Upper lobe of left lung (tissue), 6 donors: ENCODE results near the gene C2orf81. TPM values are rescaled to one million over a fixed set of nuclear protein-coding genes. Genes with fewer than 3 reads are reported as not detected.
"Not testable (repeated sequence)": the region's sequence is repeated elsewhere in the genome, so short reads cannot be mapped to it uniquely, and the experiment has no call there.

Experiments used
- ATAC-seq, 2 donors: fragments of 200-7000 bp; cut with Tn5 transposase; one replicate each; pipeline ENCODE4 v1.9.1; 2022; ENCODE audit warnings: mild to moderate bottlenecking in 2 of 2, moderate library complexity in 2 of 2; ENCODE audit not compliant: low FRiP score in 2 of 2
- DNase-seq, 2 donors: peaks; one replicate each; pipeline ENCODE4 v3.0.0-alpha.2; 2019 to 2020
- H3K27ac ChIP-seq, 4 donors: fragments of 200-600 bp; sonication (generic); one replicate each; pipeline ENCODE4 v1.5.1; 2016 to 2019
- H3K27me3 ChIP-seq, 4 donors: fragments of 200-600 bp; sonication (generic); one replicate each; pipeline ENCODE4 v1.5.1; 2017 to 2019
- H3K36me3 ChIP-seq, 4 donors: fragments of 200-600 bp; sonication (generic); one replicate each; pipeline ENCODE4 v1.5.1; 2016 to 2019
- H3K4me1 ChIP-seq, 4 donors: fragments of 200-600 bp; sonication (generic); one replicate each; pipeline ENCODE4 v1.5.1; 2018 to 2019
- H3K4me3 ChIP-seq, 4 donors: fragments of 200-600 bp; sonication (generic); one replicate each; pipeline ENCODE4 v1.5.1; 2017 to 2019; ENCODE audit warnings: mild to moderate bottlenecking in 2 of 4, moderate library complexity in 1 of 4
- H3K9me3 ChIP-seq, 4 donors: fragments of 200-600 bp; sonication (generic); one replicate each; pipeline ENCODE4 v1.5.1; 2018 to 2019
- EP300 ChIP-seq, 4 donors: sonication (generic); formaldehyde crosslinking; IDR thresholded peaks; one replicate each; pipeline ENCODE4 v1.5.1; 2017; ENCODE audit warnings: antibody characterized with exemption in 4 of 4, control low read depth in 2 of 4
- POLR2A ChIP-seq, 4 donors: fragments of 450-650 bp; IDR thresholded peaks; one replicate each; pipeline ENCODE4 v1.5.1; 2016 to 2017; ENCODE audit warnings: antibody characterized with exemption in 4 of 4, mild to moderate bottlenecking in 2 of 4
- POLR2AphosphoS5 ChIP-seq, 2 donors: sonication (generic); formaldehyde crosslinking; IDR thresholded peaks; one replicate each; pipeline ENCODE4 v1.5.1; 2017; ENCODE audit warnings: antibody characterized with exemption in 2 of 2
- WGBS, 2 donors: methylation state at CpG; one replicate each; pipeline ENCODE4 v1.1.5; 2017 to 2018; 5-methylcytosine and 5-hydroxymethylcytosine counted together
- total RNA-seq, 6 donors: library from RNA; depleted of rRNA in 4 of 6; stranded (reverse); fragments of >200 nt in 4 of 6; gene quantifications; one replicate each; pipeline versions ENCODE4 v1.1.0 to v1.2.1, GENCODE V29; 2016 to 2021
- TF ChIP-seq, protein P1 (sequence below), 6 experiments: fragments of 450-650 bp in 4 of 6; fragments of 200-600 bp in 2 of 6; sonication (generic) in 2 of 6; IDR thresholded peaks; one replicate each; pipeline ENCODE4 v1.5.1; 2016 to 2019; ENCODE audit warnings: antibody characterized with exemption in 6 of 6
- donor health status: DM: no; HTN: no; CAD: no; lungs with moderate emphysema.
- donor health status: DM: no; HTN: yes; CAD: no; lungs with severe emphysema.

Gene C2orf81
- total RNA-seq, 6 donors from 2014 or later, result 2.6 to 12.3 (median 5.7) TPM

GRCh38 chr2:74461187-74462053 lies 40.0 kb upstream of the C2orf81 start:
- WGBS, 2 donors, result 95 to 98% methylated on average over 17 of the region's 27 CpGs
- peak in 1 of 2 donors; percentile 70 for DNase-seq
- ATAC-seq, result no peak

DNA sequence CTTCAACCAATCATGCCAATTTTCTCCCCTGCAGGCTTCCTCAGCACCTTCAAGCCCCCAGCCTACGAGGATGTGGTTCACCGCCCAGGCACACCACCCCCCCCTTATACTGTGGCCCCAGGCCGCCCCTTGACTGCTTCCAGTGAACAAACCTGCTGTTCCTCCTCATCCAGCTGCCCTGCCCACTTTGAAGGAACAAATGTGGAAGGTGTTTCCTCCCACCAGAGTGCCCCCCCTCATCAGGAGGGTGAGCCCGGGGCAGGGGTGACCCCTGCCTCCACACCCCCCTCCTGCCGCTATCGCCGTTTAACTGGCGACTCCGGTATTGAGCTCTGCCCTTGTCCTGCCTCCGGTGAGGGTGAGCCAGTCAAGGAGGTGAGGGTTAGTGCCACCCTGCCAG lies 38.8 kb upstream of the C2orf81 start:
- WGBS, 2 donors, result 86 to 91% methylated on average over 8 to 10 of the region's 10 CpGs

More at GRCh38 chr2:74461187-74462053, 40.0 kb upstream of the C2orf81 start:
- no peaks in the 10 kb centered on the region for H3K27me3 ChIP-seq
- H3K36me3 ChIP-seq, result peaks cover 0 to 26% (median 12%) of the 10 kb centered on the region in 4 donors
- peaks cover 34 to 51% (median 36%) of the 10 kb centered on the region in 4 donors for H3K4me1 ChIP-seq
- no peak overlapping the region for H3K4me3 ChIP-seq
- H3K9me3 ChIP-seq, result no peaks in the 10 kb centered on the region
- H3K27ac ChIP-seq, result no peak overlapping the region
- TF ChIP-seq, protein P1, sequence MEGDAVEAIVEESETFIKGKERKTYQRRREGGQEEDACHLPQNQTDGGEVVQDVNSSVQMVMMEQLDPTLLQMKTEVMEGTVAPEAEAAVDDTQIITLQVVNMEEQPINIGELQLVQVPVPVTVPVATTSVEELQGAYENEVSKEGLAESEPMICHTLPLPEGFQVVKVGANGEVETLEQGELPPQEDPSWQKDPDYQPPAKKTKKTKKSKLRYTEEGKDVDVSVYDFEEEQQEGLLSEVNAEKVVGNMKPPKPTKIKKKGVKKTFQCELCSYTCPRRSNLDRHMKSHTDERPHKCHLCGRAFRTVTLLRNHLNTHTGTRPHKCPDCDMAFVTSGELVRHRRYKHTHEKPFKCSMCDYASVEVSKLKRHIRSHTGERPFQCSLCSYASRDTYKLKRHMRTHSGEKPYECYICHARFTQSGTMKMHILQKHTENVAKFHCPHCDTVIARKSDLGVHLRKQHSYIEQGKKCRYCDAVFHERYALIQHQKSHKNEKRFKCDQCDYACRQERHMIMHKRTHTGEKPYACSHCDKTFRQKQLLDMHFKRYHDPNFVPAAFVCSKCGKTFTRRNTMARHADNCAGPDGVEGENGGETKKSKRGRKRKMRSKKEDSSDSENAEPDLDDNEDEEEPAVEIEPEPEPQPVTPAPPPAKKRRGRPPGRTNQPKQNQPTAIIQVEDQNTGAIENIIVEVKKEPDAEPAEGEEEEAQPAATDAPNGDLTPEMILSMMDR (IDR thresholded peaks at IDR 0.05), result peak in 1 of 6 experiments; percentile 6
- no peak for TF ChIP-seq EP300 (IDR thresholded peaks at IDR 0.05)

DNA sequence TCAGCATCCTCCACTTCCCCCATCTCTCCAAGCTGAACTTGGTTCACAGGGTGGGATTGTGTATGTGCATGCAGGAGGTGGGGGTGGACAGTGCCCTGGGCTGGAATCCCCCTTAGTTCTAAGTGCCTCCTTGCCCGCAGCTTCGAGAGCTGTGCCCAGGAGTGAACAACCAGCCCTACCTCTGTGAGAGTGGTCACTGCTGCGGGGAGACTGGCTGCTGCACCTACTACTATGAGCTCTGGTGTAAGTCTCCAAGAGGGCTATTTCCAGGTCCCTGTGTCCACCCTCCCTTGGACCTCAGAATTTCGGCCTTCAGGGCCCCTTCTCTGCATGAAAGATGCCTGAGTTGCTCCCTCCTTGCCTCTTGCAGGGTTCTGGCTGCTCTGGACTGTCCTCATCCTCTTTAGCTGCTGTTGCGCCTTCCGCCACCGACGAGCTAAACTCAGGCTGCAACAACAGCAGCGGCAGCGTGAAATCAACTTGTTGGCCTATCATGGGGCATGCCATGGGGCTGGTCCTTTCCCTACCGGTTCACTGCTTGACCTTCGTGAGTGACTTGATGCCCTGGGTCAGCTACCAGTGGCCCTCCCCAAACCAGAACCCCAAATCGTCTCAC lies 38.2 kb upstream of the C2orf81 start:
- not testable (repeated sequence) for ATAC-seq, H3K27me3 ChIP-seq, H3K9me3 ChIP-seq, DNase-seq
- Histone ChIP-seq H3K4me3 (peak overlapping the region in 3 of 4 donors; percentile 66 to 87 (median 72)), H3K27ac (peak overlapping the region in 1 of 4 donors; percentile 99), H3K4me1 (peaks cover 38 to 55% (median 41%) of the 10 kb centered on the region in 4 donors), H3K36me3 (peaks cover 0 to 26% (median 12%) of the 10 kb centered on the region in 4 donors)
- 81 to 91% methylated on average over 11 to 13 of the region's 13 CpGs for WGBS, 2 donors

More for the DNA sequence above, 38.8 kb upstream of the C2orf81 start:
- DNase-seq, H3K27me3 ChIP-seq, H3K27ac ChIP-seq, H3K9me3 ChIP-seq, H3K4me3 ChIP-seq, ATAC-seq: not testable (repeated sequence)
- peaks cover 0 to 26% (median 12%) of the 10 kb centered on the region in 4 donors for H3K36me3 ChIP-seq
- peaks cover 38 to 55% (median 41%) of the 10 kb centered on the region in 4 donors for H3K4me1 ChIP-seq

DNA sequence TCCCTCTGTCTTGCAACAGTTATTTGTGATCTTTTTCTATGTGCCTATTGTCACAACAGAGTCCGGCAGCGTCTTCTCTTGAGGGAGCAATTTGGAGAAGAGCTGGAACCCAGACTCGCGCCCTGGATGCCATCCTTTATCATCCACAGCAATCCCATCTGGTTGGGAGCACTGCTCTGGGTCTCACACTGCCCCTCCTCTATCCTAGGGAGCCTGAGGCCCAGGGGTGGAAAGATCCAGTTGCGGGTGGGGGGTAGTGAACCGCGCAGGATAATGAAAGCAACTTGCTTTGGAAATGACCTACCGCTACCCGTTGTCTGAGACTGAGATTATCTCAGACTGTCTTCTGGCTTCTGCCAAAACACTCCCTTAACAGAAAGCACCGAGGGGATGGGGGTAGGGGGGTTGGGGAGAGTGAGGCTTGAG lies 37.5 kb upstream of the C2orf81 start:
- no peaks in the 10 kb centered on the region for H3K27me3 ChIP-seq
- DNase-seq (no peak), ATAC-seq (no peak)
- peak overlapping the region; percentile 64 to 99 (median 88) for H3K27ac ChIP-seq
- no peaks in the 10 kb centered on the region for H3K9me3 ChIP-seq
- TF ChIP-seq POLR2A (IDR thresholded peaks at IDR 0.05) (no peak), EP300 (IDR thresholded peaks at IDR 0.05) (no peak), POLR2AphosphoS5 (IDR thresholded peaks at IDR 0.05) (no peak)
- TF ChIP-seq, protein P1 (IDR thresholded peaks at IDR 0.05), result no peak
- H3K36me3 ChIP-seq, result peaks cover 0 to 26% (median 12%) of the 10 kb centered on the region in 4 donors
- H3K4me3 ChIP-seq, result peak overlapping the region; percentile 66 to 91 (median 80)
- H3K4me1 ChIP-seq, result peaks cover 35 to 53% (median 38%) of the 10 kb centered on the region in 4 donors
- WGBS, 2 donors, result 0 to 8% methylated on average over 5 to 10 of the region's 10 CpGs

DNA sequence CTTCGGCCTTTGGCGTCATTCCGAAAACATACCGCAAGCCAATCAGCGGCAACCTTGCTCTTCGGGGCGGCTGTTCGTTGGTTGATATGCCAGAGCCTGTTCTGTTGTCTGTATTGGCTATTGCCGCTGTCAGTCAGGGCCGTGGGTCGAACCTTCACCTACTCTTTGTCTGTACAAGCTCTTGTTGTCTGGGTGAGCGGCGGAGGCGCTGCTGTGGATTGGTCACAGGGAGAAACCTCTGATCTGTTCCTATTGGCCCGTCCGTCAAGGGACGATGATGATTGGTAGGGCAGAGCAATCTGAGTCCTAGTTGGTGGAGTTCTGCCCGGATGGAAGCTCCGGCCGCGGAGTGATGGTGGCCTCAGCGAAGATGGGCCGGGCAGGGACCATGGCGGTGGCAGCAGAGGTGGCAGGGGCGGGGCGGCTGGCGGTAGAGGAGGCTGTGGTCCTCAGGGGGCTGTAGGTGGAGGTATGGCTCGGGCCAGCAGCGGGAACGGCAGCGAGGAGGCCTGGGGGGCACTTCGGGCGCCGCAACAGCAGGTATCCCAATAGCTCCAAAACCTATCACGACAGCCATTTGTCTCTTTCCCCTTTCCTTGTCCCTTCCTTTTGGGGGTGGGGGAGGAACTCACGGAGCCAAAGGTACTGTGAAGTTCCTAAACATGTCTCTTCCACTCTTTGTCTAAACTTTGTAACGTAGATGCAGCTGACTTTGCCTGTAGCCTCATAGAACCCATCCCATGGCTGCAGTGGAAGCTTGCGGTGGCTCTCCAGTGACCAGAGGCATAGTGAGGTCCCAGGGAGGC lies 36.9 kb upstream of the C2orf81 start, which contains the start of gene WBP1:
Gene WBP1, plus strand, starts transcription at position 307 of the 806 bp plus-strand sequence. Its CDS starts 165 bp downstream, at position 472.
- no peaks in the 10 kb centered on the region for H3K27me3 ChIP-seq
- TF ChIP-seq, protein P1 (IDR thresholded peaks at IDR 0.05), result no peak
- peak in 3 of 4 donors; percentile 8 to 71 (median 14) for TF ChIP-seq POLR2A (IDR thresholded peaks at IDR 0.05)
- TF ChIP-seq EP300 (IDR thresholded peaks at IDR 0.05), result no peak
- peak; percentile 7 to 75 for TF ChIP-seq POLR2AphosphoS5 (IDR thresholded peaks at IDR 0.05)
- peak within 1 kb of the TSS; percentile 66 to 91 (median 80) for H3K4me3 ChIP-seq
- peaks cover 0 to 26% (median 12%) of the 10 kb centered on the region in 4 donors for H3K36me3 ChIP-seq
- ATAC-seq (peak; percentile 95 to 98), DNase-seq (peak; percentile 91 to 100)
- peak within 1 kb of the TSS; percentile 94 to 99 (median 98) for H3K27ac ChIP-seq
- no peaks in the 10 kb centered on the region for H3K9me3 ChIP-seq
- H3K4me1 ChIP-seq, result peaks cover 32 to 50% (median 34%) of the 10 kb centered on the region in 4 donors
- WGBS, 2 donors, result 1 to 2% methylated on average over 26 to 30 of the region's 38 CpGs
